GM12892 (cell line): ENCODE data around the gene FLT3LG.
"Not testable (repeated sequence)": the region's sequence is repeated elsewhere in the genome, so short reads cannot be mapped to it uniquely, and the experiment has no call there.

Source experiments
- DNase-seq: peaks from one replicate; pipeline ENCODE4 v3.0.0; 2011; ENCODE audit not compliant: insufficient read length
- FAIRE-seq: peaks from 2 replicates; lab custom pipeline; 2011; peaks lifted over from hg19 to GRCh38; lab: Jason Lieb, UNC
- POLR2A ChIP-seq: IDR thresholded peaks from 2 replicates; pipeline ENCODE4 v1.6.1; 2011; ENCODE audit warnings: low read depth, low read length, control low read depth
- POLR2AphosphoS5 ChIP-seq: IDR thresholded peaks from 2 replicates; pipeline ENCODE4 v1.6.1; 2011; ENCODE audit warnings: low read depth, low read length, control low read depth
- TAF1 ChIP-seq: IDR thresholded peaks from 2 replicates; pipeline ENCODE4 v1.6.1; 2011; ENCODE audit warnings: low read depth, mild to moderate bottlenecking, control low read depth, low read length, borderline replicate concordance

FLT3LG gene

DNA sequence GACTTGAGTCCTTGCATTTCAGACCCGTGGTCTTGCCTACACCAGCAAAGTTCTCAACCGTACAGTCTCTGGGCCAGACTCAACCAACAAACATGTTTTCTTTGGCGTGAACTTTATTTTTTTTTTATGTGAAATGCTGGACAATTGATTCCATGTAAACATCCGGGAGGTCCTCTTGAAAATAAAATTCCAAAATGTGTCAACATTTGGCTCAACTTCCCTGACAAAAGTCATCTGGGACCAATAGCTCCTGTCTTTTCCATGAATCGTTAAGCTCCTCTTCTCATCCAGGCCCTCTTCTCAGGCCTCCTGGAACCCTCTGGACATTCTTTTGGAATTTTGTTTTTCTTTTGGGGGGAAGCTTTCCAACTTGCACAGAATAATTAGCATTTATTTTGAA lies 18.2 kb upstream of the FLT3LG start:
- no peak for FAIRE-seq
- TF ChIP-seq POLR2A (no peak), TAF1 (no peak), POLR2AphosphoS5 (no peak)
- no peak for DNase-seq

DNA sequence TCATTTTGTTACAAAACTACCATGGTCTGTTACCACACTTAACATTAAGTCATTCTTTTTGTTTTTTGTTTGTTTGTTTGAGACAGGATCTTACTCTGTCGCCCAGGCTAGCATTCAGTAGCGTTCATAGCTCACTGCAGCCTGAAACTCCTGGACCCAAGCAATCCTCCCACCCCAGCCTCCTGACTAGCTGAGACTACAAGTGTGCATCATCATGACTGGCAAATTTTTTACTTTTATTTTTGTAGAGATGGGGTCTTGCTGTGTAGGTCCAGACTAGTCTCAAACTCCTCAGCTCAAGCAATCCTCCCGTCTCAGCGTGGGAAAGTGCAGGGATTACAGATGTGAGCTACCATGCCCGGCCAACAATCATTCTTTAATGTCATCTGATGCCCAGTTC lies 17.7 kb upstream of the FLT3LG start:
- TF ChIP-seq POLR2AphosphoS5, result no peak
- TF ChIP-seq TAF1, result no peak
- no peak for TF ChIP-seq POLR2A
- no peak for FAIRE-seq
- DNase-seq, result no peak

- no peak for DNase-seq
- TF ChIP-seq POLR2AphosphoS5 (no peak), POLR2A (no peak), TAF1 (no peak)
- FAIRE-seq, result no peak
These were observed 15.5 kb upstream of the FLT3LG start for GRCh38 chr19:49458567-49458903.

- FAIRE-seq (no peak), DNase-seq (no peak)
- TF ChIP-seq POLR2AphosphoS5 (no peak), TAF1 (no peak), POLR2A (no peak)
These were observed 14.6 kb upstream of the FLT3LG start for GRCh38 chr19:49459388-49459787.

GRCh38 chr19:49461130-49461529 lies 12.9 kb upstream of the FLT3LG start:
- FAIRE-seq, DNase-seq: not testable (repeated sequence)

DNA sequence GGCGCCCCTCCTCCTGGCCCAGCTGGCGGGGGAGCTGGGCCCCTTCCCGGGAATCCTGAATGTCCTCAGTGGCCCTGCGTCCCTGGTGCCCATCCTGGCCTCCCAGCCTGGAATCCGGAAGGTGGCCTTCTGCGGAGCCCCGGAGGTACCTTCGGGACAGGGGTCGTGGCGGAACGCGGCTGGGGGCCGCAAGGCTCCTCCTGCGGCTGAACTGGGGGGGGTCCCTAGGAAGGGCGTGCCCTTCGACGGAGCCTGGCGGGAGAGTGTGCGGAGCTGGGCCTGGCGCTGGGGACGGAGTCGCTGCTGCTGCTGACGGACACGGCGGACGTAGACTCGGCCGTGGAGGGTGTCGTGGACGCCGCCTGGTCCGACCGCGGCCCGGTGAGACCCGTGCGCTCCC lies 12.4 kb upstream of the FLT3LG start:
- TF ChIP-seq TAF1 (no peak), POLR2AphosphoS5 (no peak), POLR2A (no peak)
- no peak for FAIRE-seq
- DNase-seq, result no peak

- TF ChIP-seq POLR2A (no peak), POLR2AphosphoS5 (no peak), TAF1 (no peak)
- FAIRE-seq (no peak), DNase-seq (no peak)
These were observed 11.5 kb upstream of the FLT3LG start for GRCh38 chr19:49462492-49462891.

GRCh38 chr19:49463960-49464740 lies 9.9 kb upstream of the FLT3LG start:
- DNase-seq (no peak), FAIRE-seq (no peak)
- TF ChIP-seq POLR2A, result no peak
- no peak for TF ChIP-seq TAF1
- TF ChIP-seq POLR2AphosphoS5, result no peak

GRCh38 chr19:49465371-49465770 lies 8.6 kb upstream of the FLT3LG start:
- TF ChIP-seq TAF1 (no peak), POLR2A (no peak), POLR2AphosphoS5 (no peak)
- no peak for FAIRE-seq
- DNase-seq, result no peak

DNA sequence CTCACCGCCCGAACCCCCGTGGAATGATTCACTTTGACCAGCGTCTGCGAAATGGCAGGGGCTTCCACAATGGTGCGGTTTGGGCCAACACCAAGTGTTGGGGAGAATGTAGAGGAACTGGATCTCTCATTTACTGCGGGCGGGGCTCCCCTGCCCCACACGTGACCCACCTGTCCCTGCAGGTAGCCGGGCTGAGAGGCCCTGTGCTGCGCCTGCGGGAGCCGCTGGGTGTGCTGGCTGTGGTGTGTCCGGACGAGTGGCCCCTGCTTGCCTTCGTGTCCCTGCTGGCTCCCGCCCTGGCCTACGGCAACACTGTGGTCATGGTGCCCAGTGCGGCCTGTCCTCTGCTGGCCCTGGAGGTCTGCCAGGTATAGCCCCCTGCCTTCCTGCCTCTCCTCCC lies 5.8 kb upstream of the FLT3LG start:
- FAIRE-seq (no peak), DNase-seq (no peak)

GRCh38 chr19:49468746-49469447 lies 5.1 kb upstream of the FLT3LG start:
- no peak for TF ChIP-seq POLR2AphosphoS5
- TF ChIP-seq POLR2A, result no peak
- no peak for TF ChIP-seq TAF1
- DNase-seq (peak; percentile 71), FAIRE-seq (peak; percentile 82)

More for the DNA sequence above, 5.8 kb upstream of the FLT3LG start:
- TF ChIP-seq POLR2AphosphoS5, result no peak
- TF ChIP-seq POLR2A, result no peak
- TF ChIP-seq TAF1, result no peak

GRCh38 chr19:49469828-49470614 lies 4.0 kb upstream of the FLT3LG start:
- DNase-seq, result peak; percentile 74
- FAIRE-seq, result peak; percentile 94
- 0 out of 2 replicates have a peak, but pooled peaks have one; percentile 24 for TF ChIP-seq POLR2A
- TF ChIP-seq TAF1, result no peak
